Measurements from ENCODE around the gene NBEAL1.
"Not testable (repeated sequence)": the region's sequence is repeated elsewhere in the genome, so short reads cannot be mapped to it uniquely, and the experiment has no call there.

NBEAL1 gene

DNA sequence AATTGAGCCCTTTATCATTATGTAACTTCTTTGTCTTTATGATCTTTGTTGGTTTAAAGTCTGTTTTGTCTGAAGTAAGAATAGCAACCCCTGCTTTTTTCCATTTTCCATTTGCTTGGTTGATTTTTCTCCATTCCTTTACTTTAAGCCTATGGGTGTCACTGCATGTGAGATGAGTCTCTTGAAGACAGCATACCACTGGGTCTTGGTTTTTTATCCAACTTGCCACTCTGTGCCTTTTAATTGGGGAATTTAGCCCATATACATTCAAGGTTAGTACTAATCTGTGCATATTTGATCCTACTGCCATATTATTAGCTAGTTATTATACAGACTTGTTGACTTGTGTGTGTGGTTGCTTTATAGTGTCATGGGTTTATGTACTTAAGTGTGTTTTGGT, 89.6 kb downstream of the NBEAL1 start:
- H3K27ac ChIP-seq, result no peak overlapping the region
- no peaks in the 10 kb centered on the region for H4K20me1 ChIP-seq
- H3K4me2 ChIP-seq, result no peak overlapping the region
- peaks cover 26% of the 10 kb centered on the region for H3K9me3 ChIP-seq
- no peak overlapping the region for H3K4me3 ChIP-seq
- no peak for TF ChIP-seq Cebpa-rat (IDR thresholded peaks at IDR 0.05)
- peaks cover 16% of the 10 kb centered on the region; the same call in 1 of the 2 replicates for H3K36me3 ChIP-seq
- no peaks in the 10 kb centered on the region for H3K27me3 ChIP-seq
- no peaks in the 10 kb centered on the region for H3K4me1 ChIP-seq
- no peak overlapping the region for H3K9ac ChIP-seq

GRCh38 chr2:203105996-203106395, 91.3 kb downstream of the NBEAL1 start:
- no peaks in the 10 kb centered on the region for H4K20me1 ChIP-seq
- no peak overlapping the region for H3K4me2 ChIP-seq
- no peak overlapping the region for H3K4me3 ChIP-seq
- H3K27me3 ChIP-seq, result no peaks in the 10 kb centered on the region
- peaks cover 17% of the 10 kb centered on the region; the same call in 1 of the 2 replicates for H3K36me3 ChIP-seq
- no peak overlapping the region for H3K9ac ChIP-seq
- no peaks in the 10 kb centered on the region for H3K4me1 ChIP-seq
- no peak overlapping the region for H3K27ac ChIP-seq
- peaks cover 26% of the 10 kb centered on the region for H3K9me3 ChIP-seq
- no peak for TF ChIP-seq Cebpa-rat (IDR thresholded peaks at IDR 0.05)

- not testable (repeated sequence) for H3K9me3 ChIP-seq, H3K36me3 ChIP-seq, H3K27ac ChIP-seq, H3K4me3 ChIP-seq, H4K20me1 ChIP-seq, H3K4me1 ChIP-seq, H3K9ac ChIP-seq, H3K27me3 ChIP-seq, H3K4me2 ChIP-seq
Measured at GRCh38 chr2:203110496-203110895, 95.8 kb downstream of the NBEAL1 start.

GRCh38 chr2:203112342-203112741, 97.7 kb downstream of the NBEAL1 start:
- H3K4me2 ChIP-seq, result no peak overlapping the region
- no peak for TF ChIP-seq Cebpa-rat (IDR thresholded peaks at IDR 0.05)
- peaks cover 9% of the 10 kb centered on the region; the same call in 1 of the 2 replicates for H3K36me3 ChIP-seq
- H3K4me3 ChIP-seq, result no peak overlapping the region
- no peaks in the 10 kb centered on the region for H3K4me1 ChIP-seq
- no peaks in the 10 kb centered on the region for H3K9me3 ChIP-seq
- no peak overlapping the region for H3K27ac ChIP-seq
- H4K20me1 ChIP-seq, result no peaks in the 10 kb centered on the region
- H3K9ac ChIP-seq, result no peak overlapping the region
- H3K27me3 ChIP-seq, result no peaks in the 10 kb centered on the region

DNA sequence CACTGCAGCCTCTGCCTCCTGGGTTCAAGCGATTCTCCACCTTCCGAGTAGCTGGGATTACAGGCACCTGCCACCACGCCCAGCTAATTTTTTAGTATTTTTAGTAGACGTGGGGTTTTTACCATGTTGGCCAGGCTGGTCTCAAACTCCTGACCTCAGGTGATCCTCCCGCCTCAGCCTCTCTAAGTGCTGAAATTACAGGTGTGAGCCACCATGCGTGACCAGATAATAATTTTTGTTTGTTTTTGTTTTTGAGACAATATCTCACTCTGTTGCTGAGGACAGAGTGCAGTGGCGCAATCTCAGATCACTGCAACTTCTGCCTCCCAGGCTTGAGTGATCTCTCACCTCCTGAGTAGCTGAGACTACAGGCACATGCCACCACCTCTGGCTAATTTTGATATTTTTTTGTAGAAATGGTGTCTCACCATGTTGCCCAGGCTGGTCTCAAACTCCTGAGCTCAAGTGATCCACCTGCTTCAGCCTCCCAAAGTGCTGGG, 100.6 kb downstream of the NBEAL1 start:
- H3K9me3 ChIP-seq, H3K27ac ChIP-seq, H3K4me2 ChIP-seq, H3K4me1 ChIP-seq, H4K20me1 ChIP-seq, H3K27me3 ChIP-seq, H3K9ac ChIP-seq, H3K36me3 ChIP-seq, H3K4me3 ChIP-seq: not testable (repeated sequence)

DNA sequence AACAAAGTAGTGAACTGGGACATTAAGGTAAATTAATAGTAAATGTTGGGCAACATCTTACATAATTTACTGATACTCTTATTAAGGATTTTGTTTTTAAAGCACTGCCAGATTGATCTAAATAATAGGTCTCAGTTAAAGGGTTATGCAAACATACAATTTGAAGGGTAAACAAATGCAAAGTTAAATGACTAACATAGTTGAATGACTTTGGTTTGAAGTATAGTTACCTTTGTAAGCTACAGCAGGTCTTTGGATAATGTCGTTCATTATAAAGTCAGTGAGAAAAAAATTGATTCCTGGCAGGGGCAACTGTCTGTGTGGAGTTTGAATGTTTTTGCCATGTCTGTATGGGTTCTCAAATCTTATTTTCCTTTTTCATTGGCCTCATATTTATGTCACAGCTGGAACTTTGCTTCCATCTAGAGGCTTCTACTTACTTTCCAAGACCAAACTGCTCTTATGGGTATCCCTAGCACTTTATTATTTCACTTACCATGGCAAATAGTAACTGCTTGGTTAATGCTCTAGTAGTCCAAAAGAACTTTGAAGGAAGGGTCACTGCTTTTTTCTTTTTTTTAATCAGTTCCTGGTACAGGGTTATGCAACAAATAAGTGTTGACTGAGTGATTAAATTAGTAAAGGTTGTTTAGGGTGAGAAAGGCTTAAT, 107.8 kb downstream of the NBEAL1 start:
- Histone ChIP-seq H3K27ac (no peak overlapping the region), H3K4me1 (no peaks in the 10 kb centered on the region), H3K36me3 (no peaks in the 10 kb centered on the region)

GRCh38 chr2:203126996-203127395, 112.3 kb downstream of the NBEAL1 start:
- Histone ChIP-seq H3K27me3 (no peaks in the 10 kb centered on the region), H3K27ac (no peak overlapping the region), H4K20me1 (no peaks in the 10 kb centered on the region), H3K36me3 (no peaks in the 10 kb centered on the region), H3K4me2 (no peak overlapping the region), H3K9me3 (no peaks in the 10 kb centered on the region), H3K4me1 (no peaks in the 10 kb centered on the region), H3K9ac (no peak overlapping the region), H3K4me3 (no peak overlapping the region)
- no peak for TF ChIP-seq Cebpa-rat (IDR thresholded peaks at IDR 0.05)

More for the DNA sequence above, 107.8 kb downstream of the NBEAL1 start:
- H4K20me1 ChIP-seq, result no peaks in the 10 kb centered on the region
- no peak overlapping the region for H3K4me2 ChIP-seq
- TF ChIP-seq Cebpa-rat (IDR thresholded peaks at IDR 0.05), result no peak
- no peak overlapping the region for H3K4me3 ChIP-seq
- no peak overlapping the region for H3K9ac ChIP-seq
- no peaks in the 10 kb centered on the region for H3K9me3 ChIP-seq
- no peaks in the 10 kb centered on the region for H3K27me3 ChIP-seq

DNA sequence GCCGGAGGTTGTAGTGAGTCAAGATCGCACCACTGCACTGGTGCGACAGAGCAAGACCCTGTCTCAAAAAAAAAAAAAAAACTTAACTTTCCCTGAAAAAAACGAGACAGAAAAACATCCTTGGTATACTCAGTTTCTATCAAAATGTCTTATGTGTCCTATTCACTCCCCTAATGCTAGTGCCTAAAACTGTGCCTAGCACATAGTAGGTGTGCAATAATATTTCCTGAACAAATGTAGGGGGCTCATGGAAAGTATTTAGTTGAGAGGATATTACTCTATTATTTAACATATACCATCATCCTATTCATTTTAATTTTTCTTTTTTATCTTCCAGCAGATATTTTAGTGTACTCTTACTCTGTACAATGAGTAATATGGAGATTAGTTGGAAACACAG, 120.4 kb downstream of the NBEAL1 start:
- Histone ChIP-seq H3K9me3 (no peaks in the 10 kb centered on the region), H4K20me1 (no peaks in the 10 kb centered on the region), H3K27ac (no peak overlapping the region), H3K36me3 (no peaks in the 10 kb centered on the region), H3K4me3 (no peak overlapping the region), H3K9ac (no peak overlapping the region), H3K4me2 (no peak overlapping the region), H3K27me3 (no peaks in the 10 kb centered on the region), H3K4me1 (no peaks in the 10 kb centered on the region)
- no peak for TF ChIP-seq Cebpa-rat (IDR thresholded peaks at IDR 0.05)

DNA sequence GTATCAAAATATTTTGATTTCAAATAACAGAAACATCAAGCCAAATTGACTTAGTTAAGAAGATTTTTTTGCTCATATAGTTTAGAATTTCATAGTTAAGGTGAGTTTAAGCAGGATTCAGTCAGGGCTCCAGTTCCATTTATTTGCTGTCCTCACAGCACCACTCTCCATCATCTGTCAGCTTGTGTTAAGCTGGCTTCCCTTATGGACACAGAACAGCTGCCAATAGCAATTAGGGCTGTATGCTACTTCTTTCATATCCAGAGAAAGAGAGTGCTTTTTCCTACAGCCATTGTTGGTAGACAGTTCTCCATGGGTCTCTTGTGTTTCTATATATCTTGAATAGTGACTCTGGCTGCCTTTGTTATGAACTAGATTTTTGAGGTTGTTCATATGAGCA, 128.7 kb downstream of the NBEAL1 start:
- no peaks in the 10 kb centered on the region for H3K36me3 ChIP-seq
- H3K4me3 ChIP-seq, result no peak overlapping the region
- no peaks in the 10 kb centered on the region for H3K4me1 ChIP-seq
- no peaks in the 10 kb centered on the region for H4K20me1 ChIP-seq
- no peaks in the 10 kb centered on the region for H3K27me3 ChIP-seq
- no peak for TF ChIP-seq Cebpa-rat (IDR thresholded peaks at IDR 0.05)
- H3K9me3 ChIP-seq, result no peaks in the 10 kb centered on the region
- no peak overlapping the region for H3K9ac ChIP-seq
- H3K27ac ChIP-seq, result no peak overlapping the region
- H3K4me2 ChIP-seq, result no peak overlapping the region

- no peak overlapping the region for H3K4me3 ChIP-seq
- H3K27ac ChIP-seq, result no peak overlapping the region
- H3K4me1 ChIP-seq, result no peaks in the 10 kb centered on the region
- no peak overlapping the region for H3K4me2 ChIP-seq
- no peaks in the 10 kb centered on the region for H3K9me3 ChIP-seq
- H4K20me1 ChIP-seq, result no peaks in the 10 kb centered on the region
- H3K9ac ChIP-seq, result no peak overlapping the region
- no peaks in the 10 kb centered on the region for H3K36me3 ChIP-seq
- H3K27me3 ChIP-seq, result no peaks in the 10 kb centered on the region
- no peak for TF ChIP-seq Cebpa-rat (IDR thresholded peaks at IDR 0.05)
Measured at GRCh38 chr2:203149194-203149593, 134.5 kb downstream of the NBEAL1 start.

DNA sequence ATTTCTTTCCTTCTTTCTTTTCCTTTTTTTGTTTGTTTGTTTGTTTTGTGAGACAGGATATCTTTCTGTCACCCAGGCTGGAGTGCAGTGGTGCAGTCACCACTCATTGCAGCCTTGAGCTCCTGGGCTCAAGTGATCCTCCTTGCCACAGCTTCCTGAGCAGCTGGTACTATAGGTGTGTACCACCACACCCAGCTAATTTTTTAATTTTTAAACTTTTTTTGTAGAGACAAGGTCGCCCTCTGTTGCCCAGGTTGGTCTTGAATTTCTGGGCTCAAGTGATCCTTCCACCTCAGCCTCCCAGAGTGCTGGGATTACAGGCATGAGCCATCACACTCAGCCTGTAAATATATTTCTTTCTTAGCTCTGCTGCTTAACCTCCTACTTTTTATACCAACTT, 140.7 kb downstream of the NBEAL1 start:
- no peak overlapping the region for H3K27ac ChIP-seq
- no peak overlapping the region for H3K4me3 ChIP-seq
- no peak for TF ChIP-seq Cebpa-rat (IDR thresholded peaks at IDR 0.05)
- H3K36me3 ChIP-seq, result no peaks in the 10 kb centered on the region
- no peak overlapping the region for H3K9ac ChIP-seq
- no peaks in the 10 kb centered on the region for H3K27me3 ChIP-seq
- no peak overlapping the region for H3K4me2 ChIP-seq
- H4K20me1 ChIP-seq, result no peaks in the 10 kb centered on the region
- no peaks in the 10 kb centered on the region for H3K9me3 ChIP-seq
- no peaks in the 10 kb centered on the region for H3K4me1 ChIP-seq

GRCh38 chr2:203162722-203163121, 148.0 kb downstream of the NBEAL1 start:
- not testable (repeated sequence) for H3K4me3 ChIP-seq, H3K4me2 ChIP-seq, H3K36me3 ChIP-seq, H3K9me3 ChIP-seq, H4K20me1 ChIP-seq, H3K4me1 ChIP-seq, H3K27me3 ChIP-seq, H3K9ac ChIP-seq, H3K27ac ChIP-seq
